GM12878 (cell line): Measurements from ENCODE around the gene MT1X. TPM values are rescaled to one million over a fixed set of nuclear protein-coding genes. Genes with fewer than 3 reads are reported as not detected.

Experiments used
- ATAC-seq: fragments of 200-7000 bp; cut with Tn5 transposase; 3 replicates; pipeline ENCODE4 v1.9.1; 2020; ENCODE audit warnings: mild to moderate bottlenecking, moderate library complexity
- BruUV-seq: library from RNA; stranded (reverse); fragments of 400-500 nt; replicated peaks from 2 replicates; lab custom pipeline; 2021; lab: Mats Ljungman, UMichigan
- CTCF ChIA-PET: fragments of 300-600 bp; sonication (Branson Sonifier 250); formaldehyde crosslinking; extraction: SDS; loops from one replicate; lab custom pipeline; 2021; ENCODE audit warnings: inconsistent platforms; lab: Yijun Ruan, JAX
- POLR2A ChIA-PET: fragments of 350-600 bp; formaldehyde crosslinking; extraction: SDS; loops from one replicate; lab custom pipeline; 2021; ENCODE audit warnings: inconsistent platforms; lab: Charles Lee
- RAD21 ChIA-PET: fragments of 300-600 bp; sonication (Branson Sonifier 250); formaldehyde crosslinking; loops from one replicate; lab custom pipeline; 2023; ENCODE audit warnings: antibody characterized with exemption; ENCODE audit not compliant: unreplicated experiment; lab: Charles Lee
- SMC1A ChIA-PET: fragments of 300-600 bp; sonication (Branson Sonifier 250); formaldehyde crosslinking; loops from one replicate; lab custom pipeline; 2023; ENCODE audit not compliant: unreplicated experiment, uncharacterized antibody; lab: Charles Lee
- DNase-seq: peaks from one replicate; pipeline ENCODE4 v3.0.0-alpha.2; 2011; ENCODE audit warnings: low read depth, low spot score
- FAIRE-seq: peaks from 3 replicates; lab custom pipeline; 2011; peaks lifted over from hg19 to GRCh38; lab: Jason Lieb, UNC
- H2AFZ ChIP-seq: 2 replicates; pipeline ENCODE4 v1.6.0; 2011; ENCODE audit warnings: low read depth, low read length, control low read depth; ENCODE audit not compliant: control insufficient read depth
- H3K27ac ChIP-seq: 2 replicates; pipeline ENCODE4 v1.5.1; 2011; ENCODE audit warnings: control low read depth; ENCODE audit not compliant: control insufficient read depth, insufficient read depth
- H3K27me3 ChIP-seq, 2 experiments: replicated peaks in 1 of 2; 2 replicates each; pipeline versions ENCODE4 v1.6.0 to v1.6.1; 2011; ENCODE audit warnings: low read length in 1 of 2; ENCODE audit not compliant: control insufficient read depth in 2 of 2, insufficient read depth in 2 of 2
- H3K36me3 ChIP-seq, 2 experiments: 2 replicates each; pipeline ENCODE4 v1.5.1; 2011; ENCODE audit warnings: low read length in 1 of 2; ENCODE audit not compliant: control insufficient read depth in 2 of 2, insufficient read depth in 2 of 2
- H3K4me1 ChIP-seq: 2 replicates; pipeline ENCODE4 v1.6.1; 2011; ENCODE audit warnings: mild to moderate bottlenecking, low read length, moderate library complexity, mixed read lengths; ENCODE audit not compliant: control insufficient read depth, insufficient read depth
- H3K4me2 ChIP-seq: 2 replicates; pipeline ENCODE4 v1.6.0; 2011; ENCODE audit warnings: control low read depth; ENCODE audit not compliant: control insufficient read depth, insufficient read depth
- H3K4me3 ChIP-seq: fragments of 200-600 bp; sonication (generic); 2 replicates; pipeline ENCODE4 v1.5.1; 2016
- H3K79me2 ChIP-seq: 2 replicates; pipeline ENCODE4 v1.6.0; 2011; ENCODE audit warnings: low read length; ENCODE audit not compliant: control insufficient read depth, insufficient read depth
- H3K9ac ChIP-seq: 2 replicates; pipeline ENCODE4 v1.8.0; 2011; ENCODE audit warnings: low read length, control low read depth, mixed read lengths; ENCODE audit not compliant: control insufficient read depth, insufficient read depth
- H3K9me3 ChIP-seq: replicated peaks from 3 replicates; pipeline ENCODE4 v1.5.1; 2011; ENCODE audit warnings: mild to moderate bottlenecking, low read length; ENCODE audit not compliant: control insufficient read depth, insufficient read depth
- H4K20me1 ChIP-seq: 2 replicates; pipeline ENCODE4 v1.6.0; 2011; ENCODE audit not compliant: control insufficient read depth, insufficient read depth
- ATF7 ChIP-seq: fragments of 450-650 bp; IDR thresholded peaks from 2 replicates; pipeline ENCODE4 v1.6.1; 2016; ENCODE audit warnings: low read depth, mild to moderate bottlenecking
- JUNB ChIP-seq: IDR thresholded peaks from 2 replicates; pipeline ENCODE4 v1.6.1; 2016; ENCODE audit warnings: antibody characterized with exemption, mild to moderate bottlenecking
- NBN ChIP-seq: fragments of 450-650 bp; IDR thresholded peaks from 2 replicates; pipeline ENCODE4 v1.6.1; 2016
- PML ChIP-seq: IDR thresholded peaks from 2 replicates; pipeline ENCODE4 v1.6.1; 2012; ENCODE audit warnings: low read length, inconsistent platforms
- ZBTB11 ChIP-seq: fragments of 450-650 bp; formaldehyde crosslinking; IDR thresholded peaks from 2 replicates; pipeline ENCODE4 v1.5.0; 2022; ENCODE audit warnings: mild to moderate bottlenecking, missing genetic modification characterization
- ZBTB4 ChIP-seq: fragments of 450-650 bp; formaldehyde crosslinking; IDR thresholded peaks from 2 replicates; pipeline ENCODE4 v1.4.0; 2022; ENCODE audit warnings: mild to moderate bottlenecking, moderate library complexity
- WGBS: methylation state at CpG from one replicate; pipeline ENCODE4 v1.1.6; 2016; ENCODE audit warnings: low lambda C conversion rate; ENCODE audit not compliant: insufficient replicate concordance, insufficient coverage; ENCODE audit errors: missing lambda C conversion rate; 5-methylcytosine and 5-hydroxymethylcytosine counted together
- in situ Hi-C: fragments of 300-500 bp; cut with MboI; formaldehyde crosslinking; loops from 9 replicates; pipeline ENCODE4 v1.14.3; 2018; ENCODE audit warnings: mixed read lengths
- intact Hi-C: fragments of 100-400 bp; cut with micrococcal nuclease; formaldehyde crosslinking; loops from one replicate; pipeline ENCODE4 v1.14.2; 2022; ENCODE audit not compliant: unreplicated experiment
- polyA plus RNA-seq, 11 experiments: library from polyadenylated mRNA; depleted of rRNA in 4 of 11; unstranded in 6 of 11; stranded (reverse) in 5 of 11; fragments of >200 nt; fragmentation: Nextera tagmentation in 4 of 11; fragmentation: Illumina TruSeq in 1 of 11; extraction: Ambion mirVana in 4 of 11; extraction: Trizol in 1 of 11; gene quantifications; 1 replicate in 1 of 11; 2 replicates in 10 of 11; pipeline versions ENCODE4 v1.2.1 to v1.2.3, GENCODE V29; 2011 to 2016; ENCODE audit warnings: inconsistent platforms in 2 of 11, missing spikeins in 2 of 11, low read depth in 1 of 11
- total RNA-seq, 4 experiments: library from RNA; depleted of rRNA in 3 of 4; stranded (reverse); fragments of >200 nt in 3 of 4; fragmentation: Illumina TruSeq in 1 of 4; extraction: Trizol in 1 of 4; gene quantifications; 2 replicates each; pipeline versions ENCODE4 v1.2.1 to v1.2.3, GENCODE V29; 2013 to 2021
- TF ChIP-seq, protein P1 (sequence below): IDR thresholded peaks from 2 replicates; pipeline ENCODE4 v1.6.1; 2012; ENCODE audit warnings: mild to moderate bottlenecking, low read depth, low read length

The MT1X gene
- total and polyA plus RNA-seq, 10 of the 15 experiments (the other 5 are each of a cell fraction or from before 2014, with no cell fraction given): 5.8 to 65.6 (median 15.4) TPM

DNA sequence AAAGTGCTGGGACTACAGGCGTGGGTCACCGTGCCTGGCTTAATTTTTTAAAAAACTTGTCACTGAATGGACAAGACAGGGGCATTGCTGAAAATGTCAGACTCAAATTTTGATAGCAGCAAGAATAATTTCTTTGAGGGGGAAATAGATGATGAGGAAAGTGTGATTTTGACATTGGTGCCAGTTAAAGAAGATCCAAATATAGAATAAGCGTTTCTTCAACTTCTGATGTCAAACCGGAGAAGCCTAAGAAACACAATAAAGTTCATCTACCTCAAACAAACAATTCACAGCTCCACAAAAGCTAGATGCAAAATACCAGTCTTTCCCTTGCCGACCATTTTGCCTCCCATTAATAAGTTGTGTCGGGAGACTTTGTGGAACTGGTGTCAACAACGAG, 4.5 kb downstream of the MT1X start:
- H2AFZ ChIP-seq: no peak overlapping the region
- no peak for ATAC-seq
- in situ Hi-C loops (loop anchor here (25.0 kb wide), 1 partner anchor 749 kb away; no protein-coding TSS in a partner anchor), intact Hi-C loops (no loop called here)
- H3K27ac ChIP-seq: no peak overlapping the region
- H3K9ac ChIP-seq: no peak overlapping the region
- TF ChIP-seq ZBTB11: no peak
- H3K27me3 ChIP-seq: no peaks in the 10 kb centered on the region; a peak in 2 of 4 replicates
- 67% methylated on average over 7 of the region's 7 CpGs for WGBS
- no peaks in the 10 kb centered on the region for H4K20me1 ChIP-seq
- POLR2A ChIA-PET: no interaction called here
- no TSS peak for BruUV-seq
- SMC1A ChIA-PET: no interaction called here
- DNase-seq: no peak
- no peak for FAIRE-seq
- CTCF ChIA-PET: interaction anchor here (0.6 to 1.0 kb wide), 2 partner anchors 10 to 15 kb away, joined by 4 read pairs; no protein-coding TSS in a partner anchor
- H3K4me1 ChIP-seq: peaks cover 11% of the 10 kb centered on the region
- no peak overlapping the region for H3K4me3 ChIP-seq
- no peak overlapping the region for H3K4me2 ChIP-seq
- no peaks in the 10 kb centered on the region for H3K79me2 ChIP-seq
- no peaks in the 10 kb centered on the region for H3K36me3 ChIP-seq
- RAD21 ChIA-PET: no interaction called here
- H3K9me3 ChIP-seq: no peaks in the 10 kb centered on the region

GRCh38 chr16:56688762-56689161, 6.5 kb downstream of the MT1X start:
- Histone ChIP-seq H3K79me2 (no peaks in the 10 kb centered on the region), H3K4me3 (no peak overlapping the region), H3K9me3 (no peaks in the 10 kb centered on the region), H3K4me2 (no peak overlapping the region), H3K27ac (no peak overlapping the region), H3K36me3 (no peaks in the 10 kb centered on the region), H3K27me3 (no peaks in the 10 kb centered on the region; a peak in 1 of 4 replicates), H3K9ac (no peak overlapping the region), H3K4me1 (no peaks in the 10 kb centered on the region), H2AFZ (no peak overlapping the region), H4K20me1 (no peaks in the 10 kb centered on the region)
- CTCF ChIA-PET: no interaction called here
- WGBS: 0% methylated on average over 1 of the region's 1 CpG
- SMC1A ChIA-PET: no interaction called here
- in situ Hi-C loops: loop anchor here (25.0 kb wide), 1 partner anchor 751 kb away; no protein-coding TSS in a partner anchor
- no TSS peak for BruUV-seq
- intact Hi-C loops: no loop called here
- FAIRE-seq (no peak), ATAC-seq (no peak), DNase-seq (no peak)
- RAD21 ChIA-PET: interaction anchor here (1.3 kb wide), 1 partner anchor 13 kb away, joined by 4 read pairs; no protein-coding TSS in a partner anchor
- POLR2A ChIA-PET: no interaction called here
- TF ChIP-seq ZBTB4 (CRISPR knock-in tag) (no peak), PML (no peak), NBN (no peak), JUNB (no peak), ATF7 (no peak)
- TF ChIP-seq, protein P1, sequence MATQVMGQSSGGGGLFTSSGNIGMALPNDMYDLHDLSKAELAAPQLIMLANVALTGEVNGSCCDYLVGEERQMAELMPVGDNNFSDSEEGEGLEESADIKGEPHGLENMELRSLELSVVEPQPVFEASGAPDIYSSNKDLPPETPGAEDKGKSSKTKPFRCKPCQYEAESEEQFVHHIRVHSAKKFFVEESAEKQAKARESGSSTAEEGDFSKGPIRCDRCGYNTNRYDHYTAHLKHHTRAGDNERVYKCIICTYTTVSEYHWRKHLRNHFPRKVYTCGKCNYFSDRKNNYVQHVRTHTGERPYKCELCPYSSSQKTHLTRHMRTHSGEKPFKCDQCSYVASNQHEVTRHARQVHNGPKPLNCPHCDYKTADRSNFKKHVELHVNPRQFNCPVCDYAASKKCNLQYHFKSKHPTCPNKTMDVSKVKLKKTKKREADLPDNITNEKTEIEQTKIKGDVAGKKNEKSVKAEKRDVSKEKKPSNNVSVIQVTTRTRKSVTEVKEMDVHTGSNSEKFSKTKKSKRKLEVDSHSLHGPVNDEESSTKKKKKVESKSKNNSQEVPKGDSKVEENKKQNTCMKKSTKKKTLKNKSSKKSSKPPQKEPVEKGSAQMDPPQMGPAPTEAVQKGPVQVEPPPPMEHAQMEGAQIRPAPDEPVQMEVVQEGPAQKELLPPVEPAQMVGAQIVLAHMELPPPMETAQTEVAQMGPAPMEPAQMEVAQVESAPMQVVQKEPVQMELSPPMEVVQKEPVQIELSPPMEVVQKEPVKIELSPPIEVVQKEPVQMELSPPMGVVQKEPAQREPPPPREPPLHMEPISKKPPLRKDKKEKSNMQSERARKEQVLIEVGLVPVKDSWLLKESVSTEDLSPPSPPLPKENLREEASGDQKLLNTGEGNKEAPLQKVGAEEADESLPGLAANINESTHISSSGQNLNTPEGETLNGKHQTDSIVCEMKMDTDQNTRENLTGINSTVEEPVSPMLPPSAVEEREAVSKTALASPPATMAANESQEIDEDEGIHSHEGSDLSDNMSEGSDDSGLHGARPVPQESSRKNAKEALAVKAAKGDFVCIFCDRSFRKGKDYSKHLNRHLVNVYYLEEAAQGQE: no peak
